ENCODE data around the gene ANKRD12.

DNA sequence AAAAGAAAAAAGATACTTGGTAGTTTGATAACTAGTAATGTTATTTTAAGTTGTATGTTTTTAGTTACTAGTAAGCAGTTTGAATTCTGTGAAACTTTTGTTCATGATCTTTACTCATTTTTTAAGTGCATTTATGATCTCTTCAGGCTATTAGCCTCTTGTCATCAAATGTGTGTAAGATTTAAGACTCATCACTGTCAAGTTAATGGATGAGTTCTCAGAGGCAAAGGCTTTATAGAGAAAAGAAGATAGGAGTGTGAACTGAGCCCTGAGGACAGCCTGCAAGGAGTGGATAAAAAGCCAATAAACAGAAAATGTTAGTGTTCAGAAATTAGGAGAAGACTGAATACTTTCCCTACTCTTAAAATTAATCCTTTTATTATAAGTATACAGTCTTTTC lies 20.6 kb upstream of the ANKRD12 start:
- TF ChIP-seq, protein P1, sequence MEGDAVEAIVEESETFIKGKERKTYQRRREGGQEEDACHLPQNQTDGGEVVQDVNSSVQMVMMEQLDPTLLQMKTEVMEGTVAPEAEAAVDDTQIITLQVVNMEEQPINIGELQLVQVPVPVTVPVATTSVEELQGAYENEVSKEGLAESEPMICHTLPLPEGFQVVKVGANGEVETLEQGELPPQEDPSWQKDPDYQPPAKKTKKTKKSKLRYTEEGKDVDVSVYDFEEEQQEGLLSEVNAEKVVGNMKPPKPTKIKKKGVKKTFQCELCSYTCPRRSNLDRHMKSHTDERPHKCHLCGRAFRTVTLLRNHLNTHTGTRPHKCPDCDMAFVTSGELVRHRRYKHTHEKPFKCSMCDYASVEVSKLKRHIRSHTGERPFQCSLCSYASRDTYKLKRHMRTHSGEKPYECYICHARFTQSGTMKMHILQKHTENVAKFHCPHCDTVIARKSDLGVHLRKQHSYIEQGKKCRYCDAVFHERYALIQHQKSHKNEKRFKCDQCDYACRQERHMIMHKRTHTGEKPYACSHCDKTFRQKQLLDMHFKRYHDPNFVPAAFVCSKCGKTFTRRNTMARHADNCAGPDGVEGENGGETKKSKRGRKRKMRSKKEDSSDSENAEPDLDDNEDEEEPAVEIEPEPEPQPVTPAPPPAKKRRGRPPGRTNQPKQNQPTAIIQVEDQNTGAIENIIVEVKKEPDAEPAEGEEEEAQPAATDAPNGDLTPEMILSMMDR (IDR thresholded peaks at IDR 0.05; ENCODE audit: insufficient read depth, low read length, poor library complexity, severe bottlenecking), result no peak
- TF ChIP-seq EZH2phosphoT487 (conservative IDR thresholded peaks at IDR 0.05; ENCODE audit: low read length), result no peak
